EL (cell line): Measurements from ENCODE around the gene EVPL.
"Not testable (repeated sequence)": the region's sequence is repeated elsewhere in the genome, so short reads cannot be mapped to it uniquely, and the experiment has no call there.

Source experiments
- DNase-seq: peaks from one replicate; pipeline ENCODE4 v3.0.0-alpha.2; 2016

Gene EVPL

GRCh38 chr17:76046064-76046463 is 19.0 kb upstream of the EVPL start:
- DNase-seq: no peak

- DNase-seq: not testable (repeated sequence)
Observed at GRCh38 chr17:76044475-76045007, 17.4 kb upstream of the EVPL start.

GRCh38 chr17:76042868-76043267 is 15.8 kb upstream of the EVPL start:
- not testable (repeated sequence) for DNase-seq

- no peak for DNase-seq
Observed at GRCh38 chr17:76040376-76040775, 13.3 kb upstream of the EVPL start.

- no peak for DNase-seq
Observed at GRCh38 chr17:76039121-76039520, 12.0 kb upstream of the EVPL start.

GRCh38 chr17:76038050-76038449 is 10.9 kb upstream of the EVPL start:
- DNase-seq: peak; percentile 32

- DNase-seq: no peak
Observed at GRCh38 chr17:76036497-76037261, 9.6 kb upstream of the EVPL start.

GRCh38 chr17:76034428-76035350 is 7.6 kb upstream of the EVPL start:
- DNase-seq: no peak

- DNase-seq: no peak
Observed at GRCh38 chr17:76033139-76033538, 6.0 kb upstream of the EVPL start.

GRCh38 chr17:76032780-76033108 is 5.6 kb upstream of the EVPL start:
- DNase-seq: no peak

- no peak for DNase-seq
Observed at GRCh38 chr17:76032073-76032779, 5.1 kb upstream of the EVPL start.

GRCh38 chr17:76026714-76027158 is 370 bp downstream of the EVPL start:
- no peak for DNase-seq

GRCh38 chr17:76025294-76025693 is 1.8 kb downstream of the EVPL start:
- DNase-seq: no peak

- DNase-seq: no peak
Observed at GRCh38 chr17:76024353-76024752, 2.8 kb downstream of the EVPL start.

- no peak for DNase-seq
Observed at GRCh38 chr17:76023900-76024237, 3.2 kb downstream of the EVPL start.

- no peak for DNase-seq
Observed at GRCh38 chr17:76022973-76023899, 3.9 kb downstream of the EVPL start.

- DNase-seq: no peak
Observed at GRCh38 chr17:76022285-76022684, 4.8 kb downstream of the EVPL start.

GRCh38 chr17:76019833-76020467 is 7.2 kb downstream of the EVPL start:
- no peak for DNase-seq

GRCh38 chr17:76018801-76019200 is 8.3 kb downstream of the EVPL start:
- DNase-seq: no peak

GRCh38 chr17:76018340-76018680 is 8.8 kb downstream of the EVPL start:
- no peak for DNase-seq

GRCh38 chr17:76017481-76018339 is 9.4 kb downstream of the EVPL start:
- DNase-seq: no peak
